Activated T-helper 17 cell treated with anti-CD3 and anti-CD28 coated beads, Interleukin-2, amount 50 U/mL, for 72 hours (primary cell): ENCODE data around the gene TMEM106A. TPM values are rescaled to one million over a fixed set of nuclear protein-coding genes. Genes with fewer than 3 reads are reported as not detected.
"Not testable (repeated sequence)": the region's sequence is repeated elsewhere in the genome, so short reads cannot be mapped to it uniquely, and the experiment has no call there.

Experiments used
- ATAC-seq: fragments of 150-1000 bp; cut with Tn5 transposase; replicated peaks from 2 replicates; pipeline ENCODE4 v1.10.0; 2021; ENCODE audit warnings: mild to moderate bottlenecking, moderate library complexity
- H3K27ac Mint-ChIP-seq: one replicate; pipeline ENCODE4 v1.8.0; 2022; ENCODE audit warnings: mixed read lengths
- H3K27me3 Mint-ChIP-seq: one replicate; pipeline ENCODE4 v1.8.0; 2022; ENCODE audit warnings: mixed read lengths
- H3K36me3 Mint-ChIP-seq: one replicate; pipeline ENCODE4 v1.8.0; 2022; ENCODE audit warnings: low read depth, mild to moderate bottlenecking, mixed read lengths
- H3K4me1 Mint-ChIP-seq: one replicate; pipeline ENCODE4 v1.8.0; 2022; ENCODE audit warnings: mixed read lengths
- H3K4me3 Mint-ChIP-seq: one replicate; pipeline ENCODE4 v1.8.0; 2022; ENCODE audit warnings: mild to moderate bottlenecking, mixed read lengths
- H3K9me3 Mint-ChIP-seq: one replicate; pipeline ENCODE4 v1.8.0; 2022; ENCODE audit warnings: mixed read lengths
- total RNA-seq, 2 donors: library from RNA; stranded (reverse); gene quantifications; one replicate each; pipeline ENCODE4 v1.2.3, GENCODE V29; 2022

The TMEM106A gene, protein sequence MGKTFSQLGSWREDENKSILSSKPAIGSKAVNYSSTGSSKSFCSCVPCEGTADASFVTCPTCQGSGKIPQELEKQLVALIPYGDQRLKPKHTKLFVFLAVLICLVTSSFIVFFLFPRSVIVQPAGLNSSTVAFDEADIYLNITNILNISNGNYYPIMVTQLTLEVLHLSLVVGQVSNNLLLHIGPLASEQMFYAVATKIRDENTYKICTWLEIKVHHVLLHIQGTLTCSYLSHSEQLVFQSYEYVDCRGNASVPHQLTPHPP
- 10 to 100 TPM in 1 of 2 donors, 1 to 10 TPM in 1; 9.5 to 28.4 TPM for total RNA-seq

DNA sequence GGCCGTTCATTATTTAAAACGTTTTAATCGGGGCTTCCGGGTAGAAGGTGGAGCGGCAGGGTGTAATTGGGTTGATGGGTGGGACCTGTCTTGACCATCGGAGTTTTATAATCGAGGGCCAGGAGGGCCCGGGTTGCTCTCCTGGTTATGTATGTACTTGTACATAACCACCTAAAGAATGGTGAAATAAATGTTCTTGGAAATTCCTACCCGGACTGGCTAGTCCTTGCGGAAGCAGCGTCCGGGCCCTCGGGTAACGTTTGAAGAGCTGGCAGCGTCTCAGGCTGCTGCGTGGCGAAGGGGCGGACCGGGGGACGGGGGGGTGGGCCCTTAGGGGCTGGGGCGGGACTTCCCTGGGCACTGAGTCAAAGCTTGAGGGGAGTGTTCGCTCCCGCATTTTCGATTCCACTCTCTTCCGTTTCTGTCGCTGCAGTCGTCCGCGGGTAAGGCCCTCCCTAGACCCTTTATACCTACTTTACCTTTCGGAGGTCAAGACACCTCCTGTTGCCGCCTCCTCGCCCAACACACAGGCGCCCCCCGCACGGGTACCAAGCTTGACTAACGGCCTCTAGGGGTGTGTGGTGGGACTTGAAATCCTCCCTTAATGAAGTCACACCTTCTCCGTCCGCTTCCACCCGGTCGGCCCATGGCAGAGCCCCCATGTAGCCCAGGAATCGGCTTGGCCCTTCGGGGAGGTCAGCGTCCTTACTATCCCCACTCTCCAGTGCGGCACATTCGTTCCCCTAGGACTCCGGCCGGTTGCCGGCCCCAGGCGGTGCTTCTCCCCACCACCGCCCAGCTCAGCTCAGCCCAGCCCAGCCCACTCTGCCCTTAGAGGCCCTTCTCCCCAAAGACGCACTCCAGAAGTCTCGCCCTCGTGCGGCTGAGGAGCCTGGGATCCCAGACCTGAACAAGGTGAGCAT is at the start of gene TMEM106A:
Gene TMEM106A (plus strand): TSS at position 396 of the 923 bp plus-strand sequence. CDS start 1,167 bp downstream, outside the sequence.
- peaks cover 94% of the 10 kb centered on the region for H3K36me3 Mint-ChIP-seq
- peak within 1 kb of the TSS; percentile 96 for H3K27ac Mint-ChIP-seq
- H3K27me3 Mint-ChIP-seq: no peaks in the 10 kb centered on the region
- peak within 1 kb of the TSS; percentile 97 for H3K4me3 Mint-ChIP-seq
- H3K4me1 Mint-ChIP-seq: peaks cover 18% of the 10 kb centered on the region
- H3K9me3 Mint-ChIP-seq: no peaks in the 10 kb centered on the region
- peak; percentile 95 for ATAC-seq

DNA sequence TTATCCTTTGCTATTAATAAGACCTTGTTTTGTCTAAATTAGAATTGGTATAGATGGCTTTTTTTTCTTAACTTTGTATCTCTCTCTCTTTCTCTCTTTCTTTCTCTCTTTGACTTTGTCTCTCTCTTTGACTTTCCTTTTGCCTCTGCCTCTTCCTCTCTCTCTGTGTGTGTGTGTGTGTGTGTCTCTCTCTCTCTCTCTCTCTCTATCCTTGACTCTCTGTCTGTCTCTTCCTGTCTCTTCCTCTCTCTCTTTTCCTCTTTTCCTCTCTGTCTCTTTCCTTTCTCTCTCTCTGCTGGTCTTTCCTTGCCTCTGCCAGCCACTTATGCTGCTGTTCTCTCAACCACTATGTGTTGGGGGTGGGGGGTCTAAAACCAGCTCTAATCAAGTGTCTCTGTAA is 45.7 kb upstream of the TMEM106A start:
- H3K4me1 Mint-ChIP-seq, H3K4me3 Mint-ChIP-seq, H3K27me3 Mint-ChIP-seq, ATAC-seq, H3K9me3 Mint-ChIP-seq: not testable (repeated sequence)
- Mint-ChIP-seq H3K27ac (peak overlapping the region; percentile 26), H3K36me3 (peaks cover 21% of the 10 kb centered on the region)

DNA sequence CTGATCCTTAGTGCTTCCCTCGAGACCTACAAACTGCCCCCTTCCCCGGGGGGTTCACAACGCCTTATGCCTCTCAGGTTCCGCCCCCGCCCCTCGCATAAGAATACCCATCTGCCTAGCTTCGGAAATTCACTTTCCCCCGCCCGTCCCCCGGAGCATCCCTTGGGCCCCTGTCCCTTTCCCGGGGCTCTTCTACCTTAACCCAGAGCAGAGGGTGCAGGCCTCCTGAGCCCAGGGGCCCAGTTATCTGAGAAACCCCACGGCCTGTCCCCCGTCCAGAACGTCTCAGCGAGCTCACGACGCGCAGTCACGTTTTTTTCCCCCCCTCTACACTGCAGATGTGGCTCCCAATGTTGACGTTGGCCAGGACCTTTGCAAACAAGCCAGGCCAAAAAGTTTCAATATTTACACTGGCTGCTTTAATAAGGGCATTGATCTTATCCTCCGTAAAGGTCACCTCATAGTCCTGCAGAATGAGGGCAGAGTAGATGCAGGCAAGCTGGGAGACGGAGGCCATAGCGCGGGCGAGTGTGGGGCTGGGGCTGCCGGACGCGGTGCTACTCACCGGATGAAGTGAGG is 42.0 kb upstream of the TMEM106A start:
- Mint-ChIP-seq H3K27ac (no peak overlapping the region), H3K27me3 (no peaks in the 10 kb centered on the region), H3K36me3 (peaks cover 21% of the 10 kb centered on the region), H3K9me3 (no peaks in the 10 kb centered on the region), H3K4me1 (peaks cover 14% of the 10 kb centered on the region), H3K4me3 (no peak overlapping the region)
- ATAC-seq: peak; percentile 12

DNA sequence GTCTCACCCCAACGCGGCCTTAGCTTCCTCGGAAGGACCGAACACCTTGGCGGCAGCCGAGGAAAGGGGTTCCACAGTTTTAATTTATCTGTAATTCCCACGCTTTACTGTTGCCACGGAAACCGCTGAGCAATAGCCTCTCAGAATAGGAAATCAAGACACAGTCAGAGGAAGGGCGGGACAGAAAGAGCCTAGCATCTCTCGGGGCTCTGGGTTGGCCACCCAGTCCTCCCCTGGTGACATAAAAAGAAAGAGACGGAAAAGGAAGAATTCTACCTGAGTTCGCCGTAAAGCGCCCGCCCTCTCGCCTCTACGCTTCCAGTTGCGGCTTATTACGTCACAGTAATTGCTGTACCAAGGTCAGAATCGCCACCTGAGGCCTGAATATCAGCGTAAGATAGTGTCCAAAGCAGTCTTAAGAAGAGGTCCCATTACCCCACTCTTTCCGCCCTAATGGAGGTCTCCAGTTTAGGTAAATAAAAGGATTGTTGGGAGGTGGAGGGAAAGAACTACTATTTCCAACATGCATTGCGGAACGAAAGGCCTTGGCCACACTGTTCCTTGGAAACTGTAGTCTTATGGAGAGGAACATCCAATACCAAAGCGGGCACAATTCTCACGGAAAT is 41.4 kb upstream of the TMEM106A start:
- ATAC-seq: peak; percentile 85
- H3K4me1 Mint-ChIP-seq: peaks cover 16% of the 10 kb centered on the region
- H3K4me3 Mint-ChIP-seq: no peak overlapping the region
- H3K27me3 Mint-ChIP-seq: no peaks in the 10 kb centered on the region
- no peaks in the 10 kb centered on the region for H3K9me3 Mint-ChIP-seq
- H3K27ac Mint-ChIP-seq: no peak overlapping the region
- H3K36me3 Mint-ChIP-seq: peaks cover 25% of the 10 kb centered on the region

DNA sequence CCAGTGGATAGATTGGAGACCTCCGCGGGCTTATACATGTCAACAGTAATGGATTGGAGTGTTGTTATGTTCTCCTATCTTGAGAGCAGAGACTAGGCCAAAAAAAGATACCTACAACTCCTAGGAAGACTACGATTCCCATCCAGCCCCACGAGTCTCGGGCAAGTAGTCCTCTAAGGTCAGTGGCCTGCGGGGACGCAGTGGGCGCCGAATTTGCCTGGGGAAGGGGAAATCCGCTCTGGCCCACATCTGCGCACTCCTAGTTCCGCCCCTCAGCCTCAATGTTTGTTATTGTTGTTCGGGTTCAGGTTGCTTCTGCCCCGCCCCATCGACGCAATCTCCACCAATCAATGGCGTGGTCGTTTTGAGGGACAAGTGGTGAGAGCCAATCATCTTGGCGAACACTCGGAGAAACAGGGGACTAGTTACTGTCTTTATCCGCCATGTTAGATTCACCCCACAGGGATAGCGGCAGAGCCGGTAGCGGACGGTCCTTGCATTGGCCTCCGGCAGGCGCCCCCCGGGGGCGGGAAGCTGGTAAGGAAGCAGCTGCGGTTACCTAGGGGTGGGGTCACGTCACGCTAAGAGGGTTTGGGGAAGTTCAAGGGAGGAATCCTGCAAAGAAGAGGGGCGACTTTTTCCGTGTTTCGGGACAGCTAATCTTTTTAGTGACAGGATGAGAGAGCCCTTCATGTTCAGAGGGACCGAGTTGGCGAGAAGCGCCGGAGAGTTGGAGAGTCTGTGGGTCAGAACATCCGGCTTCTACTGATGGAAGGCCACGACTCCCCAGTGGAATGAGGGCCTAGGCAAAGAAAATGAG is 40.7 kb upstream of the TMEM106A start, which contains the start of gene NBR1:
Gene NBR1 (plus strand): TSS at position 449 of the 820 bp plus-strand sequence. CDS start 4,586 bp downstream, outside the sequence.
- H3K4me1 Mint-ChIP-seq: peaks cover 21% of the 10 kb centered on the region

DNA sequence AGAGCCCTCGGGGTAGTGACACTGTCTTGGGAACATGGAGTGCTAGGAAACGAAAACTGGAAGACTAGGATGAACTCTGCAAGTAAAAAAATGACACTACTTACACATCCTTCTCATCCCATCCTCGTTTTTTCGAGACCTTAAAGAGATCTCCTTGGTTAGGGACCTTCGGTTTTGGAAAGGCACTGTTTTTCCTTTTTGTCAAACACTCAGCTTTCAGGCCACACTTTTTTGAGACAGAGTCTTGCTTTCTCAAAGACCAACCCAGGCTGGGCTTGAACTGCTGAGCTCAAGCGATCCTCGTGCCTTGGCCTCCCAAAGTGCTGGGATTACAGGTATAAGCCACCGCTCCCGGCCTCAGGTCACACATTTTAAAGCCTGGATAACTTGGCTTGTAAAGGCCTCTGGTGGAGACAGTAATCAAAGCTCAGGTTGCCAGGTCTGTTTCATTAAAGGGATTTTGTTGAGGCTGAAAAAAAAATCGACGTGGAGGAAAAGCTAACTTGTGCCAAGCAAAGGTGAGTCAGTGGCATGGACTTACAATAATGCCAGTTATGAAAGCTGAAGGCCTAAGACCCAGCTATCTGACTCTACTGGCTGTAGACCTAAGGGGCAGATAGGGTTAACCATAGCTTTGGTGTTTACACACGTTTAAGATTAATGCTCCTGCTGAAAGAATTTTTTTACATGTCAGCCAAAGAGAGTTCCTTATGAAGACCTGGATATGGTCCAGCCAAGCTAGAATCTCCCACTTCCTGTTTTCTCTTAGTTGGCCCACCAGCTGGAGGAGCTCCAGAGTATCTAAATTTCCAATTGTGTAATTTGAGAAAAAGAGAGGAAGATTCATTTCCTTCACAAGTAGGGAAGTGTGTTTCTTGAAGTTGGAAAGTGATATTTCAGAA is 39.8 kb upstream of the TMEM106A start:
- no peak overlapping the region for H3K27ac Mint-ChIP-seq
- ATAC-seq: no peak
- no peak overlapping the region for H3K4me3 Mint-ChIP-seq

More for the DNA sequence above, 40.7 kb upstream of the TMEM106A start, which contains the start of gene NBR1:
- peak; percentile 83 for ATAC-seq
- Mint-ChIP-seq H3K36me3 (peaks cover 28% of the 10 kb centered on the region), H3K27me3 (no peaks in the 10 kb centered on the region), H3K27ac (no peak within 1 kb of the TSS), H3K4me3 (no peak within 1 kb of the TSS), H3K9me3 (no peaks in the 10 kb centered on the region)

DNA sequence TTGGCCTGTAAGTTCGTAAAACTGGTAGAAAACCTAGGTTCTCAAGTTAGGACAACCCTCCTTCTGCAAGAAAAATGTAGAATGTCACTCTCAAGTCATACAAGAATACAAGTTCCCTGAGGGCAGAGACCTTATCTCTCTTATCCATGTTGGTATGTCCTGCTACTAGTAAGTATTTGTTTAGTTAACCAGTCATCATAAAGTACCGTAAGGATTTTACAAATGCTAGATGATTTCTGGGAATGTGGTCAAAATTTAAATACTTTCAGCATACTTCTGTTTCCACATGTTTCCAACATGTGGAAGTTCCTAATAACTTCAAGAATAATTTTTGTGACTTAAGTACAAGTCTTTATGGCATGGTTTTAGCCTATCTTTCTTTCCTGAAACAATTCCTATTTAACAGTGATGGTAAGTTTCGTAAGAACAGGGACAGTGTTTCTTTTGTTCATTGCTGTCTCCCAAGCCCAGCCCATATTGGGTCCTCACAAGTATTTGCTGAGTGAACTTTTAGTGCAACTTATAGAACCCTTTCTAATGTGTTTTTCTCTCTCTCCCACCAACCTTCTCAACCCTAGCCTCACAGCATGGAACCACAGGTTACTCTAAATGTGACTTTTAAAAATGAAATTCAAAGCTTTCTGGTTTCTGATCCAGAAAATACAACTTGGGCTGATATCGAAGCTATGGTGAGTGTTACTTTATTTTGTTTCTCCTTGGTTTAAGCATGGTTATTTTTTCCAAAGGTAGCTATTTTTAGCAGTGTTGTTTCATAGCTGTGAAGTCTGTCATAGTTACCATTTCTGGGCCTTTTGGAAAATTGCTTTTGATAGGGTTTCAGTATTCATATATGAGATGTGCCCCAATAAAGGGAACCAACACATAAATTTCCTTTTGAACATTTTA is 36.2 kb upstream of the TMEM106A start:
- Mint-ChIP-seq H3K36me3 (peaks cover 64% of the 10 kb centered on the region), H3K4me1 (peaks cover 26% of the 10 kb centered on the region), H3K27me3 (no peaks in the 10 kb centered on the region), H3K27ac (peak overlapping the region; percentile 96), H3K4me3 (peak overlapping the region; percentile 79), H3K9me3 (no peaks in the 10 kb centered on the region)
- ATAC-seq: peak; percentile 7

More for the DNA sequence above, 39.8 kb upstream of the TMEM106A start:
- Mint-ChIP-seq H3K36me3 (peaks cover 29% of the 10 kb centered on the region), H3K9me3 (no peaks in the 10 kb centered on the region), H3K27me3 (no peaks in the 10 kb centered on the region), H3K4me1 (peaks cover 25% of the 10 kb centered on the region)

DNA sequence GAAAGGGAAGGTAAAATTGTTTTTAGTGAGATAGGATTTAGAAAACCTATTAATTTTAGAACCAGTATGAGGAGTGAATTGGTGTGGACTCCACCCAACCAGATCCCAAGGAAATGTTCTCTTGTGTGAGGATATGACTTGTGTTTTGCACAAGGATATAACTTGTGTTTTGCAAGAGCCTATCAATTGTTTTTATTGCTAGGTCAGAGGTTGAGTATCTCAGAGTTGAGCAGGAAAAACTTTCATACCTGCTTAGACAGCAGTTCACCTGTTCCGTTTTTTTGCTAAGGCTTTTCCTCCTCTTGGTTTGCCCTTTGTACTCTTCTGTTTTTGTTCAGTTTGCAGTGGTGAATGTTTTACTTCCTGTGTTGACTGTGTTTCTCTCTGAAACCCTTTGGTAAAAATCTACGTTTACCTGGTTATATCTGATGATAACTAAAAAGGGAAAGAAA is 35.5 kb upstream of the TMEM106A start:
- ATAC-seq: peak; percentile 39
- Mint-ChIP-seq H3K4me1 (peaks cover 26% of the 10 kb centered on the region), H3K4me3 (peak overlapping the region; percentile 79), H3K27ac (peak overlapping the region; percentile 96), H3K36me3 (peaks cover 69% of the 10 kb centered on the region), H3K9me3 (no peaks in the 10 kb centered on the region), H3K27me3 (no peaks in the 10 kb centered on the region)

DNA sequence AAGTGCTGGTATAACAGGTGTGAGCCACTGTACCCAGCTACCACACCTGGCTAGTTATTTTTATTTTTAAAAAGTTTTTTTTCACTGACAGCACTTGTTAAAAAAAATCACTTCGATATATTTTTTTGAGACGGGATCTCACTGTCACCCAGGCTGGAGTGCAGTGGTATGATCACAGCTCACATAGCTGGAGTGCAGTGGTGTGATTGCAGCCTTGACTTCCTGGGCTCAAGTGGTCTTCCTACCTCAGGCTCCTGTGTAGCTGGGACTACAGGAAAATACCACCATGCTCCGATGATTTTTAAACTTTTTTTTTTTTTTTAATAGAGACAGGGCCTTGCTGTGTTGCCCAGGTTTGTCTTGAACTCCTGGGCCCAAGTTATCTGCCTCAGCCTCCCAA is 27.8 kb upstream of the TMEM106A start:
- Mint-ChIP-seq H3K27ac (no peak overlapping the region), H3K9me3 (no peaks in the 10 kb centered on the region), H3K36me3 (peaks cover 89% of the 10 kb centered on the region), H3K4me1 (no peaks in the 10 kb centered on the region), H3K4me3 (no peak overlapping the region), H3K27me3 (no peaks in the 10 kb centered on the region)
- no peak for ATAC-seq

DNA sequence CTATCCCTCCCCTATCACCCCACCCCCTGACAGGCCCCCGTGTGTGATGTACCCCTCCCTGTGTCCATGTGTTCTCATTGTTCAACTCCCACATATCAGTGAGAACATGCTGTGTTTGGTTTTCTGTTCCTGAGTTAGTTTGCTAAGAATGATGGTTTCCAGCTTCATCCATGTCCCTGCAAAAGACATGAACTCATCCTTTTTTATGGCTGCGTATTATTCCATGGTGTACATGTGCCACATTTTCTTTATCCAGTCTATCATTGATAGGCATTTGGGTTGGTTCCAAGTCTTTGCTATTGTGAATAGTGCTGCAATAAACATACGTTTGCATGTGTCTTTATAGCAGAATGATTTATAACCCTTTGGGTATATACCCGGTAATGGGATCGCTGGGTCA is 25.0 kb upstream of the TMEM106A start:
- H3K27me3 Mint-ChIP-seq, H3K27ac Mint-ChIP-seq, ATAC-seq, H3K9me3 Mint-ChIP-seq, H3K4me1 Mint-ChIP-seq, H3K4me3 Mint-ChIP-seq: not testable (repeated sequence)
- H3K36me3 Mint-ChIP-seq: peaks cover 92% of the 10 kb centered on the region

DNA sequence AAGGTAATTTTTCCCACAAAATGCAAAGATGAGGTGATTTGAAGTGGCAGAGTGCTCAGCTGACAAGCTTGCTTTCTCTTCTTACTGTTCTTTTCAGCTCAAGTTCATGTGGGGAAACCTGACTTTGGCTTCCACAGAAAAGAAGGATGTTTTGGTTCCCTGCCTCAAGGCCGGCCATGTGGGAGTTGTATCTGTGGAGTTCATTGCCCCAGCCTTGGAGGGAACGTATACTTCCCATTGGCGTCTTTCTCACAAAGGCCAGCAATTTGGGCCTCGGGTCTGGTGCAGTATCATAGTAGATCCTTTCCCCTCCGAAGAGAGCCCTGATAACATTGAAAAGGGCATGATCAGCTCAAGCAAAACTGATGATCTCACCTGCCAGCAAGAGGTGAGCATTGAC is 18.4 kb upstream of the TMEM106A start:
- Mint-ChIP-seq H3K36me3 (peaks cover 99% of the 10 kb centered on the region), H3K9me3 (no peaks in the 10 kb centered on the region), H3K4me1 (no peaks in the 10 kb centered on the region), H3K27me3 (no peaks in the 10 kb centered on the region), H3K4me3 (no peak overlapping the region), H3K27ac (no peak overlapping the region)
- no peak for ATAC-seq

DNA sequence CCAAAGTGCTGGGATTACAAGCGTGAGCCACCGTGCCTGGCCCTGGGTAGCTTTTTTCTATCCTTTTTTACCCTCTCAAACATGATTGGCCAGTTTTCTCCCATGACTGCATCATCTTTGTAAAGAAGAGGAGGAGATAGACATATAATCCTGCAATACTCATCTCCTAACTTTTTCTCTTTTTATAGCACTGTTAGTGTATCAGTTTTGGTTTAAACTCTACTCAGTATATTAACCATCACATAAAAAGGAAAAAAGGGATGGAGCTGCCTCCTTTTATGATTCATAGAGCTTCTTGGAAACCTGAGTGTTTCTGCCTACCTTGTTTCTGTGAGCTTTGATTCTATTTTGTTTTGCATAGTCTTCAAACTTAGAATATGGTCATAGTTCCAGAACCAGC is 12.0 kb upstream of the TMEM106A start:
- Mint-ChIP-seq H3K4me3 (no peak overlapping the region), H3K4me1 (no peaks in the 10 kb centered on the region), H3K27me3 (no peaks in the 10 kb centered on the region), H3K36me3 (peaks cover 97% of the 10 kb centered on the region), H3K9me3 (no peaks in the 10 kb centered on the region), H3K27ac (peak overlapping the region; percentile 83)
- peak; percentile 86 for ATAC-seq
